GM19025 (cell line): Measurements from ENCODE around the gene RAD51B.
"Not testable (repeated sequence)": the region's sequence is repeated elsewhere in the genome, so short reads cannot be mapped to it uniquely, and the experiment has no call there.

Experiments used
- ATAC-seq: cut with Tn5 transposase; IDR thresholded peaks from one replicate; pipeline ENCODE4 v1.9.1; 2021; ENCODE audit warnings: mild to moderate bottlenecking, low read depth, moderate library complexity; ENCODE audit not compliant: unreplicated experiment

The RAD51B gene

DNA sequence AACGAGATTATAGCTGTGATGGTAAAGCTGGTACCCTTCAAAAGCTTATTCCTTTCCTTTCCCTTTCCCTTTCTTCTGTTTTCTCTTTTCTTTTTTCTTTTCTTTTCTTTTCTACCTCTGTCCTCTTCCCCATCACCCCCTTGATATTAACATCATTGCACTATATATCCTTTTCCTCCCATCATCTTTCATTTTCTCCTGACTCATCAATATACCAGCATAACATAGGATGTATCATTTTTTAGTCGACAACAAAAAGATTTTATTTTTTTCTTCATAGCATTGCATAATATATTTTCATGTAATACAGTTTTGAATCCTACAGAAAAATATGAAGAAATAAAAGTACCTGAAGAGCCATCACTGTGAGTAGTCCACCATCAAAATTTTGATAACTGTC is 230.6 kb downstream of the RAD51B start:
- ATAC-seq: no peak

DNA sequence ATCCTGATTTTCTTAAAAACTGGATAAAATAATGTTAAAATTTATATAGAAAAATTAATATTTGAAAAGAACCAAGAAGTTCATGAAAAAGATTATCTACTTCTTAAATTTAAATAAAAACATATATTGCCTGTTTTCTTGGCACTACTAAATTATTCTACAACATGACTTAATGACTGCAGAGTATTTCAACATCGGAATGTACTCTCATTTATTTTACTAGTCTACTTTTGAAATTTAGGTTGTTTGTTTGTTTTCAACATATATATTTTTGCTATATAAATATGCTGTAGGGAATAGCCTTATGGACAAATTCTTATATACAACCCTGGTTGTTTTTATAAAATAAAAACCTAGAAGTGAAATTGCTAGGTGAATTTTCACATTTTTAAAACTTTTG is 231.6 kb downstream of the RAD51B start:
- ATAC-seq: no peak

DNA sequence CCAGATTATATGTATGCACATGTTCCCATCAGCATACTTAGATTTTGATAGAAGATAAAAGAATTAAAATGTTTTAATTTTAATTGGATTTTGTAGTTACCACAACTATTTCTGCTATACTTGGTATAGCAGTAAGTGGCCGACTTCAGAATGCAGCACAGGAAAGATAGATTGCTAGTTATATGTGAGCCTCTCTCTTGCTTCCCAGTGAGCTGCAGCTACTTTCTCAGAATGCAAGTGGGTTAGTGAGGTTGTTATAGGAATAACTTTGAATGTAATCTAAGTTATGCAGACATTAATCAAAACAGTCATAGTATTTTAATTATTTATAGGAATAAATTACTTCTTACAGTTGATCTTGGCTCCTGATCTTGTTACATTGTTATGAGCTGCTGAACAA is 240.6 kb downstream of the RAD51B start:
- no peak for ATAC-seq

DNA sequence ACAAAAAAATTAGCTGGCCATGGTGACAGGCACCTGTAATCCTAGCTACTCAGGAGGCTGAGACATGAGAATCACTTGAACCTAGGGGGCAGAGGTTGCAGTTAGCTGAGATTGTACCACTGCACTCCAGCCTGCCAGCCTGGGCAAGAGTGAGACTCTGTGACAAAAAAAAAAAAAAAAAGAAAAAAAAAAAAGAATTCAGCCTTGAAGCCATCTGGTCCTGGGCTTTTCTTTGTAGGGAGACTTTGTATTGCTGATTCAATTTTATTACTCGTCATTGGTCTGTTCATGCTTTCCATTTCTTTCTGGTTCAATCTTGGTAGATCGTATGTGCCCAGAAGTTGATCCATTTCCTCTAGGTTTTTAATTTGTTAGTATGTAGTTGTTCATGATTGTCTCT is 243.1 kb downstream of the RAD51B start:
- ATAC-seq: no peak

DNA sequence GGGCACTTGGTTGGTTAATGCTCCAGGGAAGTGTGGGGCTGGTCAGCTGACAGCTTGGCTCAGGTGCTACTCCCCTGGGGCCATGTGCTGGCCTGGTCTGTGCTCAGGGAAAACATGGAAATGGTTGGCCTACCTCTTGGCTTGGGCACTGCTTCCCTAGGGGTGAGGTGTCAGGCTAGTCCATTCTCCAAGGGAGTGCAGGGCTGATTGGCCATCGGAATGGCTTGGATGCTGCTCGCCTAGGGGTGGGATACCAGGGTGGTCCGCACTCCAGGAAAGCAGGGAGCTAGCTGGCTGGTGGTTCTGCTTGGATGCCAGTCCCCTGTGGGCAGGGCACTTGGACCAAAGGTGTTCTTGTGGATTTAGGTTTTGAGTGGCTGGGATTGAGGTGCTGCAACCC is 245.7 kb downstream of the RAD51B start:
- no peak for ATAC-seq

DNA sequence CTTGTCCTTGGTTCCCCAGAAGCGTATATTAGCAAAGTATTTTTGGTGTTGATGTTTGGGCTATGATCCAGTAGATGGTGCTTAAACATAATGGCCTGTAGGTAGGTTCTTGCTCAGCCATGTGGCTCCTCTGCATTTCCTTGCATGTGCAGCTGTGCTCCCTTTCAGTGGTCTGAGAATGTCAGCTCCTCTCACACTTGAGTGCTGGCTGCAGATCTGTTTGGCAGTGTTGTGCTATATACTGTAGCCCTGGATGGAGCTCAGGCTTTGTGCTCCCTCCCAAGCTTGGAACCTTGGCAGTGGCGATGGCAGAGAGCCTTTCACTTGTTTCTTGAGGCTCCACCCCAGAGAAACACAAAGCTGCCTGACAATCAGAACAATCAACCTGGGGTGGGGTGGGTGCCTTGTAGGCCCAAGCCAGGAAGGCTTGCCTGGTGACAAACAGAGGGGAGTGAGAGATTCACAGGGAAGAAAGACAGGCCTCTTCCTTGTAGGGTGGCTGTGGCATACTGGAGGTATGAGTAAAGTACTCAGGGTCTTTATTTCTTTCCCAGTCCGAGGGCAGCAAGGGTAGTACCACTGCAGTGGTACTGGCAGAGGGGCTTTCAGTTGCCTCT is 255.3 kb downstream of the RAD51B start:
- no peak for ATAC-seq

DNA sequence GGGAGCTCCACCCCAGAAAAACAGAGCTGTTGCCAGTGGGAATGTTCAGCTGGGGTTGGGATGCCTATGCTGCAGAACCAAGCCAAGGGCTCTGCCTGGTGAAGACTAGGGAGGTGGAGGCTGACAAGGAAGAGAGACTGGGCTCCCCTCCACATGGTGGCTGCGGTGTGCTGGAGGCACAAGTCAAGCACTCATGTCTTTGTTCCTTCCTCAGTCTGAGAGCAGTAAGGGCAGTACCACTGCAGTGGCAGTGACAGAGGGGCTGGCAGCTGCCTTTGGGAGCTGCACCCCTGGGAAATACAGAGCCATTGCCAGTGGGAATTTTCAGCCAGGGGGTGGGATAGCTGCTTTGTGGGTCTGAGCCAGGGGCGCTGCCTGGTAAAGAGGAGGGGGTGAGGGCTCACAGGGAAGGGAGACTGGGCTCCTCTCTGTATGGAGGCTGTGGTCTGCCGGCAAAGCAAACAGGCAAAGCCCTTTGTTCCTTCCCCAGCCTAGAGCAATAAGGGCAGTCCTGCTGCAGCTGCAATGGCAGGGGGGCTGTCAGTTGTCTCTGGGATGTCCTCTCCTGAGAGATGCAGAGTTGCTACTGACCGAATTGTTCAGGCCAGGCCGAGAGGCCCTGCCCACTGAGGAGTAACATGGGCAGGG is 255.9 kb downstream of the RAD51B start:
- no peak for ATAC-seq

DNA sequence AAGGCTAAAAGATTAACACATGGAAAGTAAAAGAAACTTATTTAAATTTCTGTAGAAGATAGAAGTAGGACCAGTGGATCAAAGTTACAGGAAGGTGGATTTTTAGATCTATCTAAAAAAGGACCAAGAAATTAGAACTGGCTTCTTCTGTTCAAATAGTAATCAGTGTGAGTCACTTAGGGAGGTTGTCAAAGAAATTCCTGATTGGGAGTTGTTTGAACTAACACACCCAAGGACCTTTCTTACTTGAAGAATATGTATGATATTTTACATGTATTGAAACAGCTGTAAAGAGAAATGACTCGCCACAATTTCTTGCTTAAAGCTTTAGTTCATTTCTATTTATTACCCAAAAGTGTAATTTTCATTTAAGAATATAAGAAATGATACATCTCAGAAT is 256.9 kb downstream of the RAD51B start:
- ATAC-seq: no peak

DNA sequence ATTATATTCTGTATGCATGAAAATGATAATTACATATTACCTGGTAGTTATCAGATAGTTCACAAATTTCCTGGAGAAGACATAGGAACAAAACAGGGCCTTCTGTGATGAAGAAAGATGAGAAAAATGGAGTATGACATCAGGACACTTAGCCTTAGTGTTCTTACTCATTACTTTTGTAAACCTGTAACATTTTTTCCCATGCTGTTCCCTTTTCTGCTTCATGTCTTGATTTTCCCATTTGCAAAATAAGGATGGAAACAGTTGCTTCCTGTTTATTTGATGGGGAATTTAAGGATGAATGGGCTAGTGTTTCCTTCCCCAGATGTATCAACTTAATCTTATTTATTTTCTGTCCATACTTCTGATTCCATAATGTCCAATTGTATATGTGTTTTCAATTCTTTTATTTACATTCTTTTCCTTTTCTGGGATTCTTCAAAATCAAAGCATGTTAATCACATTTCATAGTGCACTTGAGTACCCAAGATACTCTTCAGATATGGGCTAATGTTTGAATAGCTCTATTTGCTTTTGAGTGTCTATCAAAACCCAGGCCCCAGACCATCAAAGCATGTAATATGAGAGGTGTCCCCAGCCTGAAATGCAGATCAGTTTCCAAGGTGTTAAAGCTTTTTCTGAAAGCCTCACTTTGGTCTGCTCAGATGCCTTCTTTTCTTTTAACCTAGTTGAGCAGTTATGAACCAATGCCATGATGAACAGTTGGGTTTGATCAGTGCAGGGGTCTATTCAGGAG is 260.5 kb downstream of the RAD51B start:
- ATAC-seq: no peak

DNA sequence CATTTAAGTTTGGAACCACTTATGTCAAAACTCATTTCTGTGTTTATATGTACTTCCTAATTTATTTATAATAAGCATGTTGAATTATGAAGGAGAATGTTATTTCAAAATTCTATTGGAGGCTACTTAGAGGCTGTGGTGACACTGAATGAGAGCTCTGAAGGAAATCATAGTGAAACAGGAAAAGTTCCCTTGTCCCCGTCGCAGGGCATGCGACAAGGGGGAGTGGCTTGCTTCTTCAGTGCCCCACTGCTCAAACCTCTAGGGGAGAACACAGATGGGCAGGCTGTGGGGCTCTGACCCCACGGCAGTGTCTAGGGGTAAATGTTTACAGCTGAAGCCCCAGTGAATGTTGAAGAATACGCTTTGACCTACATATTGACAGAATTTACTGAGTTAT is 261.9 kb downstream of the RAD51B start:
- ATAC-seq: no peak

DNA sequence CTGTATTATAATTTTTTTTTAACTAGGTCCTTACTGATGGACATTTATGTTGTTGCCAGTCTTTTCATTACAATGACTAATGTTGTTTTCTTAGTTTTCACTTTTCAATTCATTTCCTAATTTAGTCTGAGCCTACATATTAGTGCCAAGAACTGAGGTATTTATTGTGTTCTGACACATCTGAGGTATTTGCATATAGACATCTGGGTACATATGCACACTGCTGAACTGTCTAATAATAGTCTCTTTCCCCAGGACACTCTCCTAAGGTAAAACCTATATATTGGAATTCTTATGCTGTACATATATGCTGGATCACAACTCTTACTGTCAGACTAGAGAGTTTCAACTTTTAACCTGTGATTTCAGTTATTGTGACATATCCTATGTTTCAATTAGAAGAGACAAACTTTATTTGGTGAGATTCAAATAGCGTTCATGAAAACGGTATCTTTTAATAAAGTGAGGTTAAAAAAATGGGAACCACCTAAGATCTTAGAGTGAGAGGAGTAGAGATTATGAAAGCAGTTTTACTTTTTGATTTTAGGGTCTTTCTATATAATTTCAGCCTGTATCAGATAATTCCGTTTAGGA is 263.2 kb downstream of the RAD51B start:
- ATAC-seq: no peak

DNA sequence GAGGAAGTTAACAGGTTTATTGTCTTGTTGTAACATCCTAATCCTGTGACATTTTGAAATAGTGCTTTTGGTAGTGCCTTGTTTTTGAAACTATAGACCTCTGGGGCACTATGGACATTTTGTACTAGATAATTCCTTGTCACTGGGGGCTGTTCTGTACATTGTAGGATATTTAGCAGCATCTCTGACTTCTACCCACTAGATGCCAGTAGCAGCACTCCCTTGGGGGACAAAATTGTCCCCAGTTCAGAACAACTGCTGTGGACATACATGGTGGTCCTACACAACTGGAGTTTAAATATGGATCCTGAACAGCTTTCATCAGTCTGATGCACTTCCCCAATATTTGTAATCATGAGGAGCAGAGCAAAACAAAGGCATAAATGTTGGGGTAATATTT is 264.7 kb downstream of the RAD51B start:
- ATAC-seq: no peak

DNA sequence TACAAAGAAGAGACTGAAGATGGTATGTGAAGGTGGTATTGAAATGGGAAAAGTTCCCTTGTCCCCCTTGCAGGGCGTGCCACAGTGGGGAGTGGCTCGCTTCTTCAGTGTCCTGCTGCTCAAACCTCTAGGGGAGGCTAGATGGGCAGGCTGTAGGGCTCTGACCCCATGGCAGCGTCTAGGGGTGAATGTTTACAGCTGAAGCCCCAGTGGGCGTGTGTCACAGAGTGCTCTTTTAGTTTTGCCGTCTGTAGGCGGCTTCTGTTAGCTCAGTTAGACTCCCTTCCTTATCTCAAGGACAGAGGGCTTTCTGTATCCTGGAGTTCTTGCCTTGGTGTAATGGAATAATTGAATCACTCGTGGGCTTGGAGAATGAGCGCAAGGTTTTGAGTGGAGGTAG is 266.2 kb downstream of the RAD51B start:
- ATAC-seq: no peak

DNA sequence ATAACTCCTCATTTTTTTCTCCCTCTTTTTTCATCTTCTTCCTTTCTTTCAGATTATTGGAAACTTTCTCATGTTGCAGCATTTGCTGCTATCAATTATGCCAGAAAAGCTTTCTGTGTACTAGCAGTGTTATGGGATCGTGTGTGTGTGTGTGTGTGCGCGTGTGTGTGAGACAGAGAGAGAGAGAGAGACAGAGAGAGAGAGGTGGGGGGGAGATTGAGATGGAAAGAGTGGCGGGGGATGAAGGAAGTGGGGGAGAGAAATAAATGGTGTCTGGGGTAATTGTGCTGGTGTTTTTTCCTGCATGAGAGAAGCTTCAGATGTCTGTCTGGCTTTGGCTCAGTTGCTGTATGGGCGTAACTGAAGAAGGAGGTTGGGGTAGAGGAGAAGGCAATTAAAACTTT is 268.9 kb downstream of the RAD51B start:
- no peak for ATAC-seq

DNA sequence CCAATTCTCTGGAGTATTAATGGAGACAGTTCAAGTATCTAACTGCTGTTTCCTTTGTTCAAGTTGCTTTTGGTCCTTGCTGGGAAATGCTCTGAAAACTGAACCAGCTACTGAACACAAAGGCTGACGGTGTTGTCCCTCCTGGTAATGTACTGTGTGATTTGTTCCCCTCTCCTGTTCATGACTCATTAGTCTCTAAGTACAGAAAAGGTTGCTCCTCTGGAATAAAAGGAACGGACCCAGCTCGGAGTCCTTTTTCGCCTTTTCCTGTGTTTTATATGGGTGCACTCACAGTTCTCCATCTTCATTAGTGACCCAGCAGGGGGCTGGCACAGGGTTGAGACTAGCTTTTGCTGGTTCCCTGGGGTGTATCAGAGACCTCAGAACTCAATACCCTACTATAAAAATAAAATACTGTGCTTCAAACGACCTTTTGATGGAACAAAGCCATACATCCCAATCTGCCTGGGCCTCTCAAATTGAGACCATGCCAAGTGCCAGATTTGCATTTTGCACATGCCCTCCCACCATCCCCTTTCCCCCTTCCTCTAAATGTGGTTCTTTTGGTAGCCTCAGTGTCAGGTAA is 269.7 kb downstream of the RAD51B start:
- no peak for ATAC-seq

DNA sequence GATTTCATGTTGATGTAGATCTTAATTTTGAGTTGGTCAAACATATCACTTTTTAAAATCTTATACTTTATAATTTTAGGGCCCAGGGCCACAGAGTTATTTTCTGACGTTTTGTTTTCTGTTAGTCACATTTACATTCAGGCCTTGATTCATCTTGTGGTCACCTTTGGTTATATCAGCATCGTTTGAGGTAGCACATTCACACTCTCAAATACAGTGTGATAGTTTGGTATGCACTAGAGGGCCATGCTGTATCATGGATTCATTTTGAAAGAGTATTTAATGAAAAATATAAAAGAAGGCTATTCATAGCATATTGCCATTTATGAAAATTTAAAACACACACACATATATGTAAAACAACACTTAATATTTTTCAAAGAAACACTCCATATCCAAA is 274.6 kb downstream of the RAD51B start:
- ATAC-seq: no peak

DNA sequence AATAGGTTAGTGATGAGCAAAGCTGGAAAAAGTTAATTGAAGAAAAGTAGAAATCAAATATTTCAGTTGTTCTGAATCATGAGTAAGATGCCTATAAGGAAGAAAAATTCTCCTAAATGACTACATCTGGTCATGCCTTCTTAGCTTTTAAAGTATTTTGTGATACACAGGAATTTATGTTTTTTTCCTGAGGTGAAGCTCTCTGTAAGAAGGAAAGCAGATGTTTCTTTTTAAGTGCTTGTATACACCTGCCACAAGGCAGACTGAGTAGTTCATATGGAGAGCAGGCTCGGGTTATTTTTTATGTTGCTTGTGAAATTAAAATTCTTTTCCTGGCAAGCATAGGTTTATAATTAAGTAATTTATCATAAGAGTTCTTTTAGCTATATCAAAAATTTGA is 275.2 kb downstream of the RAD51B start:
- ATAC-seq: no peak

DNA sequence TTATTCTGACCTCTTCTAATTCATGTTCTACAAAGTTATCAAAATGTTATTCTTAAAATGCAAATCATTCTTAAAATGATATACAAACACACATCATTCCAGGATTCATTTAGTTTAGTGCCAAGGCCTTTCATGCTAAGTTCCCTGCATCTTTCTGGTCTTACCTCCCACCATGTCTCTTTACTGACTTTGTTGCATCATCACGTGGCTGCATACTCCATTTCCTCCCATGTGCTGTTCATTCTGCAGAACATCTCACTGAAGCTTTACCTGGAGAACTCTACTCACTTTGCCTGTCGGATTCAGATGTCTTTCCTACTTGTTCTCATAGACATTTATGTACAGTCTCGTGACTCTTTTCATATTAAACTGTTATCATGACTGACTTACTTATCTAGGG is 278.1 kb downstream of the RAD51B start:
- ATAC-seq: no peak

DNA sequence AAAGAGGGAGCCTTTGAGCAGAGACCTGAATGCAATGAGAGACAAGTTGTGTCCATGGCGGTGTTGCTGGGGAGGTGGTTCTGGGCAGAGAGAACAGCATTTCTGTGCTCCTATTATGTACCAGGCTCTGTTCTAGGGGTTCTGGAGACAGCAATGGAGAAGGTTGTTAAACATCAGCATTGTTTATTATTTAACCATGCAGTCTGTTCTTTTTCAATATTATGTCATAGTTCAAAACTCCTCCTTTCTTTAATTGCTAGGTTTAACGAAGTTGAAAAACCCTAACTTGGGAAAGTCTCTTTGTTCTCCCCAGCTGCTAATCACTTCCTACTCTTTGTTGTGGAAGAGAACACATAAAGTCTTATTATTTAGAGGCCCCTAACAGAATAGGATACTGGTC is 279.3 kb downstream of the RAD51B start:
- no peak for ATAC-seq

DNA sequence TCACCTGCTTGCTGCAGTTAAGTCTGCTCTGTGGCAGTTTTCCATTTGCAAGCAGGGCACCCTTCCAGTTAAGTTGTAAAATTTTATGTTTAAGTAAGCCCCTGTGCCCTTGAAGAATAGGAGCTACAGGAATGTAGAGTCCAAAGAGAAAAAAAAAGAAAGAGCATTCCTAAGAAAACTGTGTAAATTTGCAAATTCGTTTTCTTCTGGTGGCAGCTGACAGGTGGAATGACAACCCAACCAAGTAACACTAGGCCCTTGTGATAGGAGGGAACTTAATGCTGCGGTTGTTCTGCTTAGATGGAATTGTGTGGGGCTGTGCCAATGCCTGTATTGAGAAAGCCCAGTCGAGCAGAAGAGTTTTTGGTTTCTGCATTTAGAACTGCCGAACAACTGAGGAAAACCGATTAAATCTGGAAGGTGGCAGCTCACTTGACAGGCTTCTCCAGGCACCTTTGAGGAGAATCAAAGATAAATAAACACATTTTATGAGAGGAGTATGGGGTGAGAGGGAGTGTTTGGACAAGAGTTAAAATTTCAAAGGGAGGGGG is 280.0 kb downstream of the RAD51B start:
- no peak for ATAC-seq

DNA sequence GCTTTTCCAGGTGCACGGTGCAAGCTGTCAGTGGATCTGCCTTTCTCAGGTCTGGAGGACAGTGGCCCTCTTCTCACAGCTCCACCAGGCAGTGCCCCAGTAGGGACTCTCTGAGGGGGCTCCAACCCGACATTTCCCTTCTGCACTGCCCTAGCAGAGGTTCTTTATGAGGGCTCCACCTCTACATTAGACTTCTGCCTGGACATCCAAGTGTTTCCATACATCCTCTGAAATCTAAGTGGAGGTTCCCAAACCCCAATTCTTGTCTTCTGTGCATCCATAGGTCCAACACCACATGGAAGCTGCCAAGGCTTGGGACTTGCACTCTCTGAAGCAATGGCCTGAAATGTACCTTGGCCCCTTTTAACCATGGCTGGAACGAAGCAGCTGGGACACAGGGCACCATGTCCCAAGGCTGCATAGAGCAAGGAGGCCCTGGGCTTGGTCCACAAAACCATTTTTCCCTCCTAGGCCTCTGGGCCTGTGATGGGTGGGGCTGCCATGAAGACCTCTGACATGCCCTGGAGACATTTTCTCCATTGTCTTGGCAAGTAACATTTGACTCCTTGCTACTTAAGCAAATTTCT is 282.2 kb downstream of the RAD51B start:
- not testable (repeated sequence) for ATAC-seq
